ENCODE results near the gene PDLIM4.

- TF ChIP-seq CTCF (IDR thresholded peaks at IDR 0.05) (no peak), EP300 (IDR thresholded peaks at IDR 0.05) (no peak), POLR2A (IDR thresholded peaks at IDR 0.05) (no peak)
Measured at GRCh38 chr5:132243366-132243977, 14.0 kb upstream of the PDLIM4 start.

All from ovary (tissue), 3 donors.